ENCODE data around the gene MPP4.
"Not testable (repeated sequence)": the region's sequence is repeated elsewhere in the genome, so short reads cannot be mapped to it uniquely, and the experiment has no call there.

The MPP4 gene

GRCh38 chr2:201673546-201673945 lies 24.9 kb downstream of the MPP4 start:
- DNase-seq (ENCODE audit: low read depth), result no peak

GRCh38 chr2:201671205-201671604 lies 27.2 kb downstream of the MPP4 start:
- not testable (repeated sequence) for DNase-seq (ENCODE audit: low read depth)

- no peak for DNase-seq (ENCODE audit: low read depth)
These were observed 28.6 kb downstream of the MPP4 start for GRCh38 chr2:201669865-201670264.

- no peak for DNase-seq (ENCODE audit: low read depth)
These were observed 30.0 kb downstream of the MPP4 start for GRCh38 chr2:201668402-201668910.

GRCh38 chr2:201664334-201664733 lies 34.1 kb downstream of the MPP4 start:
- no peak for DNase-seq (ENCODE audit: low read depth)

GRCh38 chr2:201661366-201661765 lies 37.1 kb downstream of the MPP4 start:
- DNase-seq (ENCODE audit: low read depth), result no peak

- DNase-seq (ENCODE audit: low read depth), result no peak
These were observed 38.0 kb downstream of the MPP4 start for GRCh38 chr2:201660293-201660895.

GRCh38 chr2:201656740-201657139 lies 41.7 kb downstream of the MPP4 start:
- DNase-seq (ENCODE audit: low read depth), result no peak

- no peak for DNase-seq (ENCODE audit: low read depth)
These were observed 42.3 kb downstream of the MPP4 start for GRCh38 chr2:201656102-201656501.

GRCh38 chr2:201654616-201655384 lies 43.6 kb downstream of the MPP4 start:
- DNase-seq (ENCODE audit: low read depth), result no peak

GRCh38 chr2:201653221-201653620 lies 45.2 kb downstream of the MPP4 start:
- no peak for DNase-seq (ENCODE audit: low read depth)

GRCh38 chr2:201649442-201649841 lies 49.0 kb downstream of the MPP4 start:
- DNase-seq (ENCODE audit: low read depth), result no peak

GRCh38 chr2:201647431-201647830 lies 51.0 kb downstream of the MPP4 start:
- no peak for DNase-seq (ENCODE audit: low read depth)

- DNase-seq (ENCODE audit: low read depth), result no peak
These were observed 54.4 kb downstream of the MPP4 start for GRCh38 chr2:201644001-201644400.

- DNase-seq (ENCODE audit: low read depth), result peak; percentile 41
These were observed 55.1 kb downstream of the MPP4 start, which contains the start of gene TMEM237 for GRCh38 chr2:201643216-201643890. TSS of gene TMEM237 (minus strand) at chr2:201643503. CDS start at chr2:201643400, 103 bp downstream.

- DNase-seq (ENCODE audit: low read depth), result peak; percentile 71
These were observed 55.7 kb downstream of the MPP4 start for GRCh38 chr2:201642579-201643215.

GRCh38 chr2:201642086-201642578 lies 56.3 kb downstream of the MPP4 start:
- no peak for DNase-seq (ENCODE audit: low read depth)

- no peak for DNase-seq (ENCODE audit: low read depth)
These were observed 59.2 kb downstream of the MPP4 start for GRCh38 chr2:201639205-201639604.

GRCh38 chr2:201638326-201638725 lies 60.1 kb downstream of the MPP4 start:
- no peak for DNase-seq (ENCODE audit: low read depth)

GRCh38 chr2:201633661-201634249 lies 64.7 kb downstream of the MPP4 start:
- no peak for DNase-seq (ENCODE audit: low read depth)

- no peak for DNase-seq (ENCODE audit: low read depth)
These were observed 67.4 kb downstream of the MPP4 start for GRCh38 chr2:201631041-201631440.

GRCh38 chr2:201630577-201630976 lies 67.9 kb downstream of the MPP4 start:
- no peak for DNase-seq (ENCODE audit: low read depth)
